A375 (cell line): ENCODE data around the gene RGS8. TPM values are rescaled to one million over a fixed set of nuclear protein-coding genes. Genes with fewer than 3 reads are reported as not detected.

Experiments used
- total RNA-seq: library from RNA; depleted of rRNA; stranded (reverse); fragments of >200 nt; shearing (Covaris generic); gene quantifications from 2 replicates; pipeline ENCODE4 v1.2.3, GENCODE V29; 2014; rRNA removed

The RGS8 gene
- 0.04 and 0.11 TPM in 2 replicates for total RNA-seq

GRCh38 chr1:182684116-182684828 is at the start of gene RGS8:
Gene RGS8, minus strand, starts transcription at chr1:182684587. Its CDS starts 14,938 bp downstream, at chr1:182669649.

Other genes with a start within 250 kb of the RGS8 start
- gene RGSL1, start 234.4 kb downstream of the RGS8 start, total RNA-seq: not detected in 2 replicates
- 4.9 and 6.7 TPM in 2 replicates for gene RNASEL, start 95.3 kb downstream of the RGS8 start, total RNA-seq
- 11.6 and 16.3 TPM in 2 replicates for gene RGS16, start 80.2 kb downstream of the RGS8 start, total RNA-seq
- gene NPL, start 105.2 kb upstream of the RGS8 start, total RNA-seq: 2.4 and 6.9 TPM in 2 replicates
- 232 and 258 TPM in 2 replicates for gene DHX9, start 154.8 kb upstream of the RGS8 start, total RNA-seq